NCI-H524 (cell line): ENCODE data around the gene C3orf70.
A peak's percentile ranks its signal among the peaks of the same experiment; 100 is the strongest.

Source experiments
- DNase-seq, 2 experiments: peaks; one replicate each; lab custom pipeline; 2025; lab: John Stamatoyannopoulos, UW

C3orf70 gene

GRCh38 chr3:185087419-185087818, 65.4 kb downstream of the C3orf70 start:
- no peak for DNase-seq

DNA sequence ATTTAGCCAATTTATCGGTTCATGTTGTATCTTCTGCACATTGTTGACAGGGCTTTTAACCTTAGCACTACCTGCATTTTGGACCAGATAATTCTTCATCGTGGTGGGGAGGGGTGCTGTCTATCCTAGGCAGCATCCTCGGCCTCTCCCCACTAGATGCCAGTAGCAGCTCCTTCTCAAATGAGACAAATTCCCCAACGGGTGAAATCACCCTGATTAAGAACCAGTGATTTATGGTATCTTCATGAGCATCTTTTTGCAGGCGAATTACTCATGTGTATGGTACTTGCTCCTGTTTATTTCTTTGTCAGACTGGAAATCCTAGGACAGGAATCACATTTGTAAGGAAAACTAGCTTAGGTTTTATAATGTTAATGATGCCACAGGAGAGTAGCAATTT, 68.0 kb downstream of the C3orf70 start:
- peak in 1 of 2 experiments; percentile 27 for DNase-seq

GRCh38 chr3:185084402-185084801, 68.5 kb downstream of the C3orf70 start:
- no peak for DNase-seq

DNA sequence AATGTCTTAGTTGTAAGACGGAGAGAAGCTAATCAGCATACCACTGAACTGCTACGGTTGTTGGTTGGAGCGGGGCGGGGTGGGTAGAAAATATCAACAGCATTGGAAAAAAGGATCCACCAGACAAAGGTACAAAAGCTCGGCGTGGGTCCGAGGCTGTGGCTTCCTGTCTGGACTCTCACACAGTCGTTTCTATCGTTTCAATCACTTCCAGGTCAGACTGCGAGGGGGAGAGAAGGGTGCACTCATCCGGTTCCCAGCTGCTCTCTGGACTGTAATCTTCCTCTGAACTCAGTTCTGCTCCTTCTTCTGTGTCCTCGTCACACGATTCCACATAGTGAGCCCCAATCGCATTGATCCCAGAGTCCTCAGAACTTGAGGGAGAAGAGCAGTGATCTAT, 70.0 kb downstream of the C3orf70 start:
- no peak for DNase-seq

GRCh38 chr3:185082149-185082548, 70.7 kb downstream of the C3orf70 start:
- no peak for DNase-seq

DNA sequence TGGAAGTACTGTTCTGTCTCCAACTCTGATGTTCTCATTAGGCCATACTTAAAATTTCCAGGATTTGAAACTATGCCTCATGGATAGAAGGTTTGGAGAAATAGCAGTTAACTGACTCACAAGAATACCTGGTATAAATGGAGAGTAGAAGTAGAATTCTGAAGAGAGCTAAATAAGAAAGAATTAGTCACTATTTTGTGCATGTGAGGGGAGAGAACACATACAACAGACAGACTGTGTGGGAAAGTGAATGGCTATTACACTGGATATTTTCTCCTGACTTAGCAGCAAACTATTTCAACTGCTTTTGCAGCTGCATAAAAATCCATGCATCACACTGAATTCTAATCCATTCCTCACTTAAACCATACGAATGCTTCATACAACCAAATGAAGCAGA, 71.3 kb downstream of the C3orf70 start:
- DNase-seq, result no peak

- no peak for DNase-seq
These were observed 73.2 kb downstream of the C3orf70 start for GRCh38 chr3:185079625-185080024.

- no peak for DNase-seq
These were observed 76.6 kb downstream of the C3orf70 start for GRCh38 chr3:185076219-185076618.

DNA sequence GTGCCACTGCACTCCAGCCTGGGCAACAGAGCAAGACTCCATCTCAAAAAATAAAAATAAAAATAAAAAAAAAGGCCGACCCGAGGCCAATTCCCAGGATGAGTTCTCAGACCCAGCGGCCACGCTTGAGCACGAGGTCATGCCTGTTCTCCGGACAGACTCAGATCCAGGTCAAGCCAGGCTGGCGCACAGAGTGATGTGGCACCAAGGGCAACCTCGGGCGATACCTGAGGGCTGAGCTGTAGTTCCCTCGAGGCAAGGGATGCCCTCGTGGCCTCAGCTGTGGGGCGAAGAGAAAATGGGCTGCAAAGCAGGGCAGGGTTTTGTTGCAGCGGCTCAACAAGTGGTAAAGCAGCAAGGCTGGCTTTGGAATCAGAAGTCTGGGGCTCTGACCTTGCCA, 77.3 kb downstream of the C3orf70 start:
- no peak for DNase-seq

GRCh38 chr3:185071287-185071800, 81.5 kb downstream of the C3orf70 start:
- DNase-seq, result peak in 1 of 2 experiments; percentile 39

DNA sequence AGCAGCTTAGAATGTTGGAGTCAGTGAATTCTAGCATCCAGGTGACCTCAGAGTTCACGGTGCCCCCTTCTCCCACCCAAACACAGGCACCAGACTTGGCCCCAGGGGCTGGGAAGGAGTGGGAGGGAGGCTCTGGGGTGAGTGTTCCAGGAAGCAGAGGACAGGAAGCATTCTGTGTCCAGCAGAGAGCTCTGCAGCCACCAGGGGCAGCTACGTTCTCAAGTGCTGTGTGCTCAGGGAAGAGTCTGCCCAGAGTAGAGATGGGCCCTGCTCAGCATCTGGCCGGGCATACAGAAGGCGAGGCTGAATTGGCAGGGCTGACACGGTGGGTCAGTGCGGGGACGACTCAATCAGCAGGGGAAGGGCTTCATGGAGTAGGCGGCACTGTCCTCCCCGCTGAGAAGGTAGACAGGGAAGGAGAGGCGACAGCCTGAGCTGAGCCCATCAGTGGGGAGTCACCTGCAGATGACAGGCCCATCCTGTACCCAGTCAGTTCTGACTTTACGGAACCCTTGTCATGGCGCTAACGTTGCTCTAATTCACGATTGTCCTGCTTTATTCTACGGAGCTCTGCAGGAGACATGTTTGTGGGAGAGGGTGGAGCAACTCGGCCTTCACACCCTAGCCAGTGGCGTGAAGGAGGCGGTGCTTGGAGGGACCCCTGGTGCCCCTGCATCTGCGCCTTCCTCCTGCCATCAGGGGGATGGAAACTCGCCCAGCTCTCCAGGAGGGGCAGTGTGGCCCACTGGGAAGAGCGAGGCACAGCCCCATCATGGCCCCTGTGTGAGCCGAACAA, 82.2 kb downstream of the C3orf70 start:
- peak in 1 of 2 experiments; percentile 60 for DNase-seq

GRCh38 chr3:185069037-185070030, 83.5 kb downstream of the C3orf70 start:
- peak; percentile 25 to 59 for DNase-seq

- DNase-seq, result no peak
These were observed 85.7 kb downstream of the C3orf70 start for GRCh38 chr3:185067173-185067572.

DNA sequence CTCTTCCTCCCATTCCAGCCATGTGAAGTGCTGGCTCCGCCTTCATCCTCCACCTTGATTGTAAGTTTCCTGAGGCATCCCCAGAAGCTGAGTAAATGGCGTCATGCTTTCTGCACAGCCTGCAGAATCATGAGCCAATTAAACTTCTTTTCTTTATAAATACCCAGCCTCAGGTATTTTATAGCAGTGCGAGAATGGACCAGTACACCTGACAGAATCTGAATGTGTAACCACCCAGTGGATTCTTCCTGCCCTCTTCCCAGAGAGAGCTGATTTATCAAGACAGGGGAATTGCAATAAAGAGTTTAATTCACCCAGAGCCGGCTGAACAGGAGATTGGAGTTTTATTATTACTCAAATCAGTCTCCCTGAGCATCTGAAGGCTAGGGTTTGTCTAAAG, 86.6 kb downstream of the C3orf70 start:
- no peak for DNase-seq

- no peak for DNase-seq
These were observed 87.8 kb downstream of the C3orf70 start for GRCh38 chr3:185065059-185065458.

GRCh38 chr3:185063431-185063830, 89.4 kb downstream of the C3orf70 start:
- DNase-seq, result no peak

- DNase-seq, result no peak
These were observed 90.7 kb downstream of the C3orf70 start for GRCh38 chr3:185062191-185062590.

DNA sequence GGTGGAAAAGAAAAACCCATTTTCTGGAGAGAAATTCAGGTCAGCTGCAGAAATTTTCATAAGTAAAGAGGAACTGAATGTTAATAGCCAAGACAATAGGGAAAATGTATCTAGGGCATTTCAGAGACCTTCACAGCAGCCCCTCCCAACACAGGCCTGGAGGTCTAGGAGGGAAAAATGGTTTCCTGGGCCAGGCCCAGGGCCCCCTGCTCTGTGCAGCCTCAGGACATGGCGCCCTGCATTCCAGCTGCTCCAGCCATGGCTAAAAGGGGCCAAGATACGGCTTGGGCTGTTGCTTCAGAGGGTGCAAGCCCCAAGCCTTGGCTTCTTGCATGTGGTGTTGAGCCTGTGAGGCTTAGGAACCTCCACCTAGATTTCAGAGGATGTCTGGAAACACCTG, 92.2 kb downstream of the C3orf70 start:
- DNase-seq, result no peak

GRCh38 chr3:185059766-185060165, 93.1 kb downstream of the C3orf70 start:
- no peak for DNase-seq

GRCh38 chr3:185058796-185059195, 94.1 kb downstream of the C3orf70 start:
- no peak for DNase-seq

GRCh38 chr3:185057829-185058228, 95.0 kb downstream of the C3orf70 start:
- no peak for DNase-seq

GRCh38 chr3:185056908-185057307, 96.0 kb downstream of the C3orf70 start:
- DNase-seq, result no peak

GRCh38 chr3:185052631-185053030, 100.2 kb downstream of the C3orf70 start:
- DNase-seq, result no peak
